HG02970 (cell line): Measurements from ENCODE around the gene RNU6-1.

ENCODE experiments used
- ATAC-seq: cut with Tn5 transposase; IDR thresholded peaks from one replicate; pipeline ENCODE4 v1.9.1; 2021; ENCODE audit warnings: mild to moderate bottlenecking, moderate library complexity, moderate number of reproducible peaks; ENCODE audit not compliant: unreplicated experiment, low FRiP score

RNU6-1 gene

GRCh38 chr15:67823314-67824196, 16.3 kb downstream of the RNU6-1 start:
- ATAC-seq = no peak

GRCh38 chr15:67822537-67823313, 17.1 kb downstream of the RNU6-1 start:
- ATAC-seq = no peak

- no peak for ATAC-seq
Measured at GRCh38 chr15:67821784-67822440, 17.9 kb downstream of the RNU6-1 start.

GRCh38 chr15:67820992-67821783, 18.7 kb downstream of the RNU6-1 start:
- ATAC-seq = no peak

GRCh38 chr15:67820122-67820991, 19.5 kb downstream of the RNU6-1 start:
- no peak for ATAC-seq

GRCh38 chr15:67819636-67820035, 20.2 kb downstream of the RNU6-1 start:
- ATAC-seq = no peak

- ATAC-seq = no peak
Measured at GRCh38 chr15:67818464-67818863, 21.4 kb downstream of the RNU6-1 start.

GRCh38 chr15:67816668-67817067, 23.2 kb downstream of the RNU6-1 start:
- no peak for ATAC-seq

GRCh38 chr15:67815036-67815592, 24.7 kb downstream of the RNU6-1 start:
- ATAC-seq = no peak

- no peak for ATAC-seq
Measured at GRCh38 chr15:67813104-67813634, 26.7 kb downstream of the RNU6-1 start.

GRCh38 chr15:67812241-67812644, 27.6 kb downstream of the RNU6-1 start:
- ATAC-seq = no peak

GRCh38 chr15:67809866-67810265, 30.0 kb downstream of the RNU6-1 start:
- ATAC-seq = no peak

- ATAC-seq = no peak
Measured at GRCh38 chr15:67809441-67809840, 30.4 kb downstream of the RNU6-1 start.

GRCh38 chr15:67808821-67809220, 31.0 kb downstream of the RNU6-1 start:
- no peak for ATAC-seq

GRCh38 chr15:67807836-67808235, 32.0 kb downstream of the RNU6-1 start:
- no peak for ATAC-seq

- no peak for ATAC-seq
Measured at GRCh38 chr15:67807141-67807540, 32.7 kb downstream of the RNU6-1 start.

GRCh38 chr15:67806536-67806935, 33.3 kb downstream of the RNU6-1 start:
- ATAC-seq = no peak

GRCh38 chr15:67805666-67806516, 34.0 kb downstream of the RNU6-1 start:
- no peak for ATAC-seq
